Activated effector memory CD4-positive, alpha-beta T cell treated with anti-CD3 and anti-CD28 coated beads, Interleukin-2, amount 50 U/mL, for 16 hours (primary cell): ENCODE measurements around the gene SLIT3.

Experiments
- DNase-seq: peaks from one replicate; pipeline ENCODE4 v3.0.0-alpha.2; 2020

The SLIT3 gene

GRCh38 chr5:168843277-168844015, 457.5 kb downstream of the SLIT3 start:
- no peak for DNase-seq

- DNase-seq = no peak
Observed at GRCh38 chr5:168842571-168843205, 458.3 kb downstream of the SLIT3 start.

GRCh38 chr5:168837852-168838251, 463.1 kb downstream of the SLIT3 start:
- no peak for DNase-seq

DNA sequence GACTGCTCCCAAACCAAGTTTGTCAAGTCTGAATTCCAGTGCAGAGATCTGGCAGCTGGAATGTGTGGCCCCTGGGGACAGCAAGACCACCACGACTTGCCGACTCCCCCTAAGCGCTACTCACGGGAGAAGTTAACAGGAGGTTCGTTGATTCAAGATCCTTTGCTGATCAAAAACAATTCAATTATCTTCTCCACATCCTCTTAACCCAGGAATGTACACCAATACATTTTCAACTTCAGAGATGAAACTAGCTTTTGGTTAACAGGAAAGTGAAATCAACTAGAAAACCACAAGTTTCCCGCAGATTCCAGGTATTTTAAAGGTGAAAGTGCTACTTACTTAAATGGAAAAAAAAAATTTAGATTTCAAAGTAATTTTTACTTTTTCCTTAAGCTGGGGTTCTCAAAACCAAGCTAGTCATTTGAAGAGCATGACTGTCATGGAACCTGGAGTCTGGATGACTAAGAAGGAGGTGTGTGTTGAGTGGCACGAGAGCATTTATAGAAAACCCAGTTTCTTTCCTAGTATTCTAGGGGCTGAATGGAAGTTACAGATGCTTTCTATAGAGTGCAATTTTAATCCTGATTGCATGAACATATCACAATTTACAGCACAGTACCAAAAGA, 464.2 kb downstream of the SLIT3 start:
- no peak for DNase-seq

- DNase-seq = no peak
Observed at GRCh38 chr5:168833936-168834335, 467.0 kb downstream of the SLIT3 start.

DNA sequence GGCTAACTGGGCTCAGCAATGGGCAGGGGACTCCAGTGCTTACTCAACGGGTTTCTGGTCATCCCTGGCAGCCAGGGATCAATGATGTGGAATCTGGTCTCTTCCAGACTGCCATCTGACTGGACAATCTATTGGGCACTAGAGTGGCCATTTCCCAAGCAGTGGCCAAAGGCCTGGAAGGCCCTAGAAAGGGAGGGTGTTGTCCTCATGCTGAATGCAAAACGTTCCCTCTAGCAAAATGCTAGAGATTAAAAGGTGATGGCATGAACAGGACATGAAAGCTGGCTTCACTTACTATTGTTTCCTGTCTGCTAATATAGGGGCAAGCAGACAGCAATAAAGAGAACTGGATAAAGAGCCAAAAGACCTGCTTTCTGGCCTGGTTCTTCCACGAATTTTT, 467.6 kb downstream of the SLIT3 start:
- no peak for DNase-seq

DNA sequence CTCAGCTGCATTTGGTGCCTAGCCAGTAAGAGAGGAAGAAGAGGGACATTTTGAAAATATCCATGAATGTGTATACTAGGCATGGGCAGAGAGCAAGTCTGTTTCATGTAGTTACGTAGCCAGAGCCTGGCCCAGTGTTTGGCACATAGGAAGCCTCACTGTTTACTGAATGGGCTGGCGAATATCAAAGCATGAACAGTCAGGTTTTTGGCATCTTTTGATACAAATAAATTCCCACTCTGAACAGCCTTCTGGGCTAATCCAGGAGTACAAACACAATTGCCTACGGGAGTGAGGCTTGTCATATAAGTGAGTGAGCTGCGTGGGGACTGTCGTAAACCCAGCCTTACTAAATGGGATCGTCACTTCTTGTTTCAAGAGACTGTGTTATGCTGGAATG, 468.6 kb downstream of the SLIT3 start:
- DNase-seq = no peak

- DNase-seq = no peak
Observed at GRCh38 chr5:168831383-168831782, 469.6 kb downstream of the SLIT3 start.

- DNase-seq = no peak
Observed at GRCh38 chr5:168830833-168831232, 470.1 kb downstream of the SLIT3 start.

- no peak for DNase-seq
Observed at GRCh38 chr5:168829922-168830417, 471.0 kb downstream of the SLIT3 start.

DNA sequence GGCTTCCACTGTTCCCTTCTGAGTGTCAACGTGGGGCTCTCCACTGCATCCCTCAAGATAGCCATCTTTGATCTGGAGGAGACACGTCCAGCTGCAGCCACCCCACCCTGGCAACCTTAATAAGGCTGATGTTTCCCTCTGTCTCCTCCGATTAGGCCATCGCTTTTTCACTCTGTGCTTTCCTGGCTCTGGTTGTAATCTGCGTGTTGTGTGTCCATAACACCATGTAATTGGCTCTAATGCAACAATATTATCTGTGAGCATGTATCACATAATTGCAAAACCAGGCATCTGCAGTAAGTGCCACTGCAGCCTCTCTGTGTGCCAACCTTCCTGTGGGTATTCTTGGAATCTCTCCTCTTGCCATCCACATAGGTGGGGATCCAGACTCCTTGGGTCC, 471.9 kb downstream of the SLIT3 start:
- no peak for DNase-seq

DNA sequence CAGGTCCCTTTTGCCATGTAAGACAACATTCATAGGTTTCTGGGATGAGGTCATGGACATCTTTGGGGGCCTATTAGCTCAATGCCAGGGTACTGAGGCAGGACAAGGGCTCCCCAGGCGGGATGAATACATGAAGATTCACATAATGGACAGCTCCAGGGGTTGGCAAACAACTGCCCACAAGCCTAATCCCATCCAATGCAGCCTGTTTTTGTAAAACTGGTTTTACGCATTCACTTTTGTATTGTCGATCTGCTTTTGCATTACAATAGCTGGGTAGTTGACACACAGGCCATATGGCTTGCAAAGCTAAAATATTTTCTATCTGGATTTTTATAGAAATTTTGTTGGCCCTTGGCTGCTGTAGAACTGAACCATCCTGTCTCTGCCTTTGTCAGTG, 473.3 kb downstream of the SLIT3 start:
- DNase-seq = no peak

DNA sequence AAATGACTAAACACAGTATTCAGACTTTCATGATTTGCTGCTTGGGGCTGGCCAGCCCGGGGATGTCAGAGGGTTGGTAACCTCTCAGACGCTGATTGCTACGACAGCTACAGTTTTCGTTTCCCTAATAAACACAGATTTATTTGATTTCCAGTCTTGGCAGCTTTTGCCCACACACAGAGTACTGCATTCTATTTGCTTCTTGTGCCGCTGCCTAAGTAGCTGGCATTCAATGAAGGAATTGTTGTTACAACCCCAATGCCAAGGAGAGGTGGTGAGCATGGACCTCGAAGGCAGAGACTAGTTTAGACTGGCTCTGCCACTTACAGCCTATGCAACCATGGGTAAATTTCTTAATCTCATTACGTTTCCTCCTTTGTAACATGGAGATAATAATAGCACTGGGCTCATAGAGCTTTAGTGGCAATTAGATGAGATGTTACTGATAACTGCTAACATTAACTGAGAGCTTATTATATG, 474.7 kb downstream of the SLIT3 start:
- no peak for DNase-seq

- no peak for DNase-seq
Observed at GRCh38 chr5:168822745-168823281, 478.1 kb downstream of the SLIT3 start.

GRCh38 chr5:168822248-168822744, 478.6 kb downstream of the SLIT3 start:
- no peak for DNase-seq

DNA sequence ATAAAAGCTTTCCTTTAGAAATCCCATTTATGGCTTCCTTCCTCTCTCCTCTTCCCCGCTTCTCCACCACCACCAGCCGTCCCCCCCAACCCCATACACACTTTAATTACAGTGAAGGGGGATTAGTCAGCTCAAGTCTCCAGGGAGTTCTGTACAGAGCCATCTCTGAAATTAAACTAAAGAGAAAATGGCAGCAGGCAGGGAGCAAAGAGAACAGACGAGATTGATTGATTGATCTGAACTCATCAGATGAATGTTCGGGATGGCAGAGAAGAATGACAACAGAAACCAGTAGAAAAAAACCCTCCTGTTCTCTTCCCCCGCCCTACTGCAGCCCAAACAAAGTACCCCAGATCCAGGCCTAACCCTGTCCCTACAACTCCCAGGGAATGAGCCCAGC, 480.1 kb downstream of the SLIT3 start:
- DNase-seq = no peak

DNA sequence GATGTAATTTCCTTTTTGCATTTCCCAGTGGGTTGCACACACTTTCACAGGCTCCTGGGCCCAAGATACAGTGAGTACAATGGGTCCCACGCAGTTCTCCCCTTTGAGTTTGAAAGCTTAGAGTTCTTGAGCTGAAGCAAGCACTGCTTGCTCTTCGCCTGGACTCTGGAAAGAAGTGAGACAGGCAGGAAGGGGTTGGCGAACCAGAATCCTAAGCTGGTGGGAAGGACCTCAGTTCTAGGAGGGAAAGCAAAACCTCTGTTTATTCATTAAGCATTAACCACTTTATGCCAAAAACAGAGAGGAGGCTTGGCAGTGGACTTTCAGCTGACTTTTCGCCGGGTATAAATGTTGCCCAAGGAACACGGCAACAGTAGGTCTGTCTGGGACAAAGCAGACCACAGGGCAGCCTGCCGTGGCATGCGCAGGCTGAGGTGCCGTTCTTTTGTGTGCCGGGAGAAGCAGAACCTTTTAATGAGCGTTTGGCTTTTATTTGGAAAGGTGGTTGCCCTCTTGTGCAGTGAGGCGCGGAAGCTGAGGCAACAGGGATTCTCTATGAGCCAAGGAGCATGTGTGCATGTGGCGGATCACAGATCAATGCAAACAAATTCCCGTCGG, 481.8 kb downstream of the SLIT3 start:
- DNase-seq = no peak

DNA sequence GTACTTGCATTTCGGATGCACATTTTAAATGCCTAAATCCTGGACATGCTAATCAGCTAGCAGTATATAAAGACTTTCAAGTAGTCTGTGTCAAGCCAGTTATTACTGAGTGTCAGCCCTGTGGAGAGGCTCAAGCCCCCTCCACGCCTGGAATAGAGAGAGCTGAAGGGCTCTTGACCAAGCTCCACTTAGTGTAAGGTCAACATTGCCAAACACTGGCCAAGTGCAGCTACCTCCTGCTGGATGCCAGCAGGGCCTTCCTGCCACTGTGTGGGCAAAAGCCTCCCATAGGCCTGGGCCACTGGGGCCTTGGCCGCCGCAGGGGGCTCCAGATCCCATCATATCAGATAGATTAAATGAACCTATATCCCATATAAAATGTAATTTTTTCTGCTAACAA, 482.4 kb downstream of the SLIT3 start:
- no peak for DNase-seq

DNA sequence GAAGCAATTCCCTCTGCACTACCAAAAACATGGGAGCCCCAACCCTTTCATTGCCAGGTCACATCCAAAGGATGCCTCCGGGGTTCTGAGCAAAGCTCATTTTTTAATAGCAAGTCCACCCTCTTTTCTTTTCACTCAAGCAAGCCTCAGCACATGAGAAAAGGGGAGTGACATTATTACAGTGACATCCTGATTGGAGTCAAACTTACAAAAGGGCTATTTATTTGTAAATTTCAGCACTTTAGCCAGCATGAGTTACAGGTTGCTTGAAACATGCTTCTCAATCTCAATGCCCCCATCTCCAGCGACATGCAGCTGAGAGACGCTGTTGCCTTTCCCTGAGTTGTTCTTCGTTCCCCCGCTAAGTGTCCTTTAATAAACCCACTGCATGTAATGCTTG, 483.3 kb downstream of the SLIT3 start:
- DNase-seq = no peak

- DNase-seq = no peak
Observed at GRCh38 chr5:168816661-168817060, 484.3 kb downstream of the SLIT3 start.

- no peak for DNase-seq
Observed at GRCh38 chr5:168813184-168813968, 487.6 kb downstream of the SLIT3 start.

DNA sequence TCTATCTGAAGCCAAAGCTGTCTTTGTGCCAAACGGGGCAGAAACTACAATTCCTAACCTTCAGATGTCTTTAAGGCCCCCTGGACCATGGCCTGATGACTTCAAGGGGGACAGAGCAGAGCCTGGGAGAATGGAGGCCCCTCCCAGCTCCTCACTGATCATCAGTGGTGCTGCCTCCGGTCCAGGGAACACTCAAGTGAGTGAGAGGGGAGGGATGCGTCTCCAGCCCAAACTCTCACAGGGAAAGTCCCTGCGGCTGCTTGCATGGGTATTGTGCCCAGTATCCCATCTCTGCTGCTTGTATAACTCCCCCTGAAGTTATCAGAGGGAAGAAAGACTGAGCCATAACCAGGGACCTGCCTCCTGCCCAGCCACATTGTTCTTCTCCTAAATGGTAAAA, 490.3 kb downstream of the SLIT3 start:
- no peak for DNase-seq
